Spleen (tissue), 11 donors: Measurements from ENCODE around the gene WDFY2. TPM values are rescaled to one million over a fixed set of nuclear protein-coding genes. Genes with fewer than 3 reads are reported as not detected.
A peak's percentile ranks its signal among the peaks of the same experiment; 100 is the strongest.

Experiments used
- DNase-seq: peaks from one replicate; pipeline ENCODE4 v3.0.0-alpha.2; 2020
- H3K27ac ChIP-seq, 8 donors: fragments of 200-600 bp; sonication (generic) in 7 of 8; 1 replicate in 4 of 8; 2 replicates in 4 of 8; pipeline versions ENCODE4 v1.5.0 to v1.8.0; 2016 to 2021; ENCODE audit warnings: inconsistent platforms in 4 of 8, mild to moderate bottlenecking in 4 of 8, moderate library complexity in 1 of 8
- H3K27me3 ChIP-seq, 7 donors: fragments of 200-600 bp; sonication (generic) in 6 of 7; replicated peaks in 1 of 7; 1 replicate in 4 of 7; 2 replicates in 3 of 7; pipeline versions ENCODE4 v1.5.0 to v1.8.0; 2016 to 2021; ENCODE audit warnings: inconsistent platforms in 3 of 7, mild to moderate bottlenecking in 1 of 7
- H3K36me3 ChIP-seq, 6 donors: fragments of 200-600 bp; sonication (generic) in 5 of 6; 1 replicate in 4 of 6; 2 replicates in 2 of 6; pipeline versions ENCODE4 v1.5.0 to v1.8.0; 2016 to 2021; ENCODE audit warnings: inconsistent platforms in 2 of 6
- H3K4me1 ChIP-seq, 6 donors: fragments of 200-600 bp; sonication (generic) in 5 of 6; 1 replicate in 3 of 6; 2 replicates in 3 of 6; pipeline versions ENCODE4 v1.5.0 to v1.8.0; 2016 to 2021; ENCODE audit warnings: inconsistent platforms in 3 of 6
- H3K4me3 ChIP-seq, 8 donors: fragments of 200-600 bp; sonication (generic) in 7 of 8; 1 replicate in 4 of 8; 2 replicates in 4 of 8; pipeline versions ENCODE4 v1.5.0 to v1.8.0; 2016 to 2021; ENCODE audit warnings: inconsistent platforms in 4 of 8, mild to moderate bottlenecking in 4 of 8, moderate library complexity in 2 of 8
- H3K9me3 ChIP-seq, 8 donors: fragments of 200-600 bp; sonication (generic) in 7 of 8; 1 replicate in 4 of 8; 2 replicates in 4 of 8; pipeline versions ENCODE4 v1.5.0 to v1.8.0; 2016 to 2021; ENCODE audit warnings: inconsistent platforms in 4 of 8
- CTCF ChIP-seq, 11 experiments: fragments of 200-600 bp in 7 of 11; fragments of 450-650 bp in 4 of 11; sonication (generic) in 4 of 11; IDR thresholded peaks in 8 of 11; conservative IDR thresholded peaks in 3 of 11; 1 replicate in 7 of 11; 2 replicates in 4 of 11; pipeline versions ENCODE4 v1.4.0 to v1.8.0; 2016 to 2021; ENCODE audit warnings: antibody characterized with exemption in 11 of 11, inconsistent platforms in 4 of 11, mild to moderate bottlenecking in 1 of 11
- POLR2A ChIP-seq, 3 donors: fragments of 450-650 bp; IDR thresholded peaks; one replicate each; pipeline ENCODE4 v1.5.1; 2017; ENCODE audit warnings: antibody characterized with exemption in 3 of 3, mild to moderate bottlenecking in 1 of 3
- POLR2AphosphoS5 ChIP-seq, 3 donors: sonication (generic); formaldehyde crosslinking; IDR thresholded peaks; one replicate each; pipeline ENCODE4 v1.5.1; 2017; ENCODE audit warnings: antibody characterized with exemption in 3 of 3
- WGBS, 5 donors: extraction: QIAGEN DNeasy Blood & Tissue Kit in 3 of 5; methylation state at CpG; one replicate each; pipeline versions ENCODE4 v1.1.5 to v1.1.7; 2013 to 2018; 5-methylcytosine and 5-hydroxymethylcytosine counted together
- intact Hi-C: fragments of 100-400 bp; cut with DNase I; formaldehyde crosslinking; loops from one replicate; pipeline ENCODE4 v1.15.0; 2023; ENCODE audit warnings: low total_unique reads
- polyA plus RNA-seq, 3 donors: library from polyadenylated mRNA; stranded (reverse); fragments of 200-250 nt; gene quantifications; one replicate each; pipeline ENCODE4 v1.2.1, GENCODE V29; 2013
- total RNA-seq, 7 donors: library from RNA; depleted of rRNA in 3 of 7; stranded (reverse); fragments of >200 nt in 3 of 7; fragmentation: NEBNext Ultra II Directional in 4 of 7; extraction: Animal tissue kit (Norgen Biotek cat#: 25700) in 4 of 7; gene quantifications; one replicate each; pipeline versions ENCODE4 v1.1.0 to v1.2.1, GENCODE V29; 2016 to 2021
- donor health status: healthy with polysubstance abuse.
- donor health status: DM: no; HTN: no; CAD: no; lungs with moderate emphysema.
- donor health status: DM: no; HTN: no; CAD: no.
- donor health status: Bipolar disorder and iron deficiency.
- donor health status: healthy.
- donor health status: DM: no; HTN: no; CAD: no.
- donor health status: DM: yes; HTN: yes; CAD: no.

Gene WDFY2
- total and polyA plus RNA-seq, 10 donors = 3.0 to 32.2 (median 24.9) TPM

GRCh38 chr13:51626749-51627148 is 42.5 kb downstream of the WDFY2 start:
- Histone ChIP-seq H3K27me3 (no peaks in the 10 kb centered on the region), H3K4me3 (no peak overlapping the region), H3K9me3 (no peaks in the 10 kb centered on the region), H3K27ac (no peak overlapping the region), H3K4me1 (peaks cover 6 to 74% (median 28%) of the 10 kb centered on the region in 6 donors), H3K36me3 (no peaks in the 10 kb centered on the region)
- intact Hi-C loops = no loop called here
- 93 to 100% (median 100%) methylated on average over 2 to 3 of the region's 3 CpGs for WGBS, 5 donors
- no peak for DNase-seq
- no peak for TF ChIP-seq POLR2A (IDR thresholded peaks at IDR 0.05)
- TF ChIP-seq POLR2AphosphoS5 (IDR thresholded peaks at IDR 0.05) = peak in 1 of 3 donors; percentile 30

GRCh38 chr13:51628059-51628852 is 44.0 kb downstream of the WDFY2 start:
- intact Hi-C loops = no loop called here
- 92 to 98% (median 94%) methylated on average over 19 to 21 of the region's 21 CpGs for WGBS, 5 donors
- Histone ChIP-seq H3K36me3 (no peaks in the 10 kb centered on the region), H3K9me3 (no peaks in the 10 kb centered on the region), H3K27ac (no peak overlapping the region), H3K4me3 (no peak overlapping the region), H3K27me3 (no peaks in the 10 kb centered on the region), H3K4me1 (peaks cover 6 to 75% (median 32%) of the 10 kb centered on the region in 6 donors)
- no peak for TF ChIP-seq CTCF (IDR thresholded peaks at IDR 0.05 in 8 of 11, conservative IDR thresholded peaks at IDR 0.05 in 3 of 11)
- no peak for TF ChIP-seq POLR2A (IDR thresholded peaks at IDR 0.05)
- TF ChIP-seq POLR2AphosphoS5 (IDR thresholded peaks at IDR 0.05) = peak in 1 of 3 donors; percentile 12
- no peak for DNase-seq

GRCh38 chr13:51629491-51630287 is 45.4 kb downstream of the WDFY2 start:
- H3K9me3 ChIP-seq = no peaks in the 10 kb centered on the region
- TF ChIP-seq POLR2A (IDR thresholded peaks at IDR 0.05) = no peak
- TF ChIP-seq CTCF (IDR thresholded peaks at IDR 0.05 in 8 of 11, conservative IDR thresholded peaks at IDR 0.05 in 3 of 11) = no peak
- no peak for TF ChIP-seq POLR2AphosphoS5 (IDR thresholded peaks at IDR 0.05)
- no peaks in the 10 kb centered on the region for H3K36me3 ChIP-seq
- intact Hi-C loops = no loop called here
- no peak for DNase-seq
- no peak overlapping the region for H3K4me3 ChIP-seq
- H3K4me1 ChIP-seq = peaks cover 6 to 72% (median 26%) of the 10 kb centered on the region in 6 donors
- no peaks in the 10 kb centered on the region for H3K27me3 ChIP-seq
- WGBS, 5 donors = 69 to 79% (median 73%) methylated on average over 2 of the region's 2 CpGs
- no peak overlapping the region for H3K27ac ChIP-seq

GRCh38 chr13:51630288-51630615 is 46.0 kb downstream of the WDFY2 start:
- 93 to 97% (median 96%) methylated on average over 2 of the region's 2 CpGs for WGBS, 5 donors
- no peaks in the 10 kb centered on the region for H3K27me3 ChIP-seq
- no peak for DNase-seq
- no peak for TF ChIP-seq POLR2AphosphoS5 (IDR thresholded peaks at IDR 0.05)
- TF ChIP-seq CTCF (IDR thresholded peaks at IDR 0.05 in 8 of 11, conservative IDR thresholded peaks at IDR 0.05 in 3 of 11) = no peak
- no peak for TF ChIP-seq POLR2A (IDR thresholded peaks at IDR 0.05)
- H3K4me1 ChIP-seq = peaks cover 8 to 72% (median 26%) of the 10 kb centered on the region in 6 donors
- no peak overlapping the region for H3K4me3 ChIP-seq
- intact Hi-C loops = no loop called here
- no peaks in the 10 kb centered on the region for H3K9me3 ChIP-seq
- H3K36me3 ChIP-seq = no peaks in the 10 kb centered on the region
- H3K27ac ChIP-seq = no peak overlapping the region
